ENCODE results near the gene MGMT. TPM values are rescaled to one million over a fixed set of nuclear protein-coding genes. Genes with fewer than 3 reads are reported as not detected.

MGMT gene
- total RNA-seq, 6 experiments from 2014 or later: 36.5 to 53.4 (median 42.3) TPM

DNA sequence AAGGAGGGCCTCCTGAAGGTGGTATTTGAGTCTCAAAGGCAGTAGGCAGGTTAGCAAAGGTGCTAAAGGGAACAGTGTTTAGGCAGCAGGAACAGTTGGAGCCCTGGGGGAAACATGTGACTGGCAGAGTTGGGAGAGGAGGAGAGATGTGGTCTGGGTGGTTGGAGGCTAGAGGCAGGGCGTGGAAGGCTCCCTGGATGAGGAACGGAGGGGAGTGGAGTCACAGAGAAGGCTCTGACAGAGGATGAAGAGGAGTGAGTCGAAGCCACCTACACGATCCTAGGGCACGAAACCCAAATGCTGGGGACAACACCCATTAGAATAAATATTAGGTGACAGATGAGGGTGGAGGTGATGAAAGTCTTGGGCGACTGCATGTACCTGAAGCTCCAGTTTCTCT, 19.6 kb upstream of the MGMT start:
- DNase-seq (no peak), ATAC-seq (no peak)
- H3K9me3 ChIP-seq: no peaks in the 10 kb centered on the region
- H3K36me3 ChIP-seq: no peaks in the 10 kb centered on the region
- TF ChIP-seq POLR2A (IDR thresholded peaks at IDR 0.05): no peak
- TF ChIP-seq, protein P1, sequence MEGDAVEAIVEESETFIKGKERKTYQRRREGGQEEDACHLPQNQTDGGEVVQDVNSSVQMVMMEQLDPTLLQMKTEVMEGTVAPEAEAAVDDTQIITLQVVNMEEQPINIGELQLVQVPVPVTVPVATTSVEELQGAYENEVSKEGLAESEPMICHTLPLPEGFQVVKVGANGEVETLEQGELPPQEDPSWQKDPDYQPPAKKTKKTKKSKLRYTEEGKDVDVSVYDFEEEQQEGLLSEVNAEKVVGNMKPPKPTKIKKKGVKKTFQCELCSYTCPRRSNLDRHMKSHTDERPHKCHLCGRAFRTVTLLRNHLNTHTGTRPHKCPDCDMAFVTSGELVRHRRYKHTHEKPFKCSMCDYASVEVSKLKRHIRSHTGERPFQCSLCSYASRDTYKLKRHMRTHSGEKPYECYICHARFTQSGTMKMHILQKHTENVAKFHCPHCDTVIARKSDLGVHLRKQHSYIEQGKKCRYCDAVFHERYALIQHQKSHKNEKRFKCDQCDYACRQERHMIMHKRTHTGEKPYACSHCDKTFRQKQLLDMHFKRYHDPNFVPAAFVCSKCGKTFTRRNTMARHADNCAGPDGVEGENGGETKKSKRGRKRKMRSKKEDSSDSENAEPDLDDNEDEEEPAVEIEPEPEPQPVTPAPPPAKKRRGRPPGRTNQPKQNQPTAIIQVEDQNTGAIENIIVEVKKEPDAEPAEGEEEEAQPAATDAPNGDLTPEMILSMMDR (IDR thresholded peaks at IDR 0.05): no peak
- H3K27ac ChIP-seq: no peak overlapping the region
- H3K4me3 ChIP-seq: no peak overlapping the region
- H3K4me1 ChIP-seq: no peaks in the 10 kb centered on the region
- WGBS (ENCODE audit: insufficient coverage, low coverage, low lambda C conversion rate, missing lambda C conversion rate): 90% methylated on average over 3 of the region's 6 CpGs
- intact Hi-C loops (cut with DNase I): no loop called here
- H3K27me3 ChIP-seq: no peaks in the 10 kb centered on the region

DNA sequence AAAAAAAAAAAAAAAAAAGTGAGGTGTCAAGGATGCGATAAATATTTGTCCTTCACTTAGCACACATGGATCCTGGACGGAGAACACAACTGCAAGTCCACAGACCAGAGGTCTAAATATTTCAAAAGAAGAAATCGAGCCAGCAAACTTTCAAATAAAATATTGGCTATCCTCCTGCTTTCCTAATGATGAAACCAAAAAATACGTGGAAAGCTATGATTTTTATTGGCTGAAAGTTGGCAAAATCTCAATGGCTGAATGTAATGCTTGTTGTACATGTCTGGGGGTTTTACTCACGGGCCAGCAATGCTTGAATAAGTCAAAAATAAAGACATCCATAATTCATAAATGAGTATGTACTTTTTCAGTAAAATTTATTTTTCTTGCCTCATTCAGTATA, 19.0 kb upstream of the MGMT start:
- ATAC-seq: no peak
- H3K4me3 ChIP-seq: no peak overlapping the region
- DNase-seq: no peak
- 43% methylated on average over 5 of the region's 5 CpGs for WGBS (ENCODE audit: insufficient coverage, low coverage, low lambda C conversion rate, missing lambda C conversion rate)
- TF ChIP-seq, protein P1 (IDR thresholded peaks at IDR 0.05): no peak
- no peaks in the 10 kb centered on the region for H3K27me3 ChIP-seq
- no peaks in the 10 kb centered on the region for H3K4me1 ChIP-seq
- H3K9me3 ChIP-seq: no peaks in the 10 kb centered on the region
- no peaks in the 10 kb centered on the region for H3K36me3 ChIP-seq
- no peak overlapping the region for H3K27ac ChIP-seq
- intact Hi-C loops (cut with DNase I): no loop called here

DNA sequence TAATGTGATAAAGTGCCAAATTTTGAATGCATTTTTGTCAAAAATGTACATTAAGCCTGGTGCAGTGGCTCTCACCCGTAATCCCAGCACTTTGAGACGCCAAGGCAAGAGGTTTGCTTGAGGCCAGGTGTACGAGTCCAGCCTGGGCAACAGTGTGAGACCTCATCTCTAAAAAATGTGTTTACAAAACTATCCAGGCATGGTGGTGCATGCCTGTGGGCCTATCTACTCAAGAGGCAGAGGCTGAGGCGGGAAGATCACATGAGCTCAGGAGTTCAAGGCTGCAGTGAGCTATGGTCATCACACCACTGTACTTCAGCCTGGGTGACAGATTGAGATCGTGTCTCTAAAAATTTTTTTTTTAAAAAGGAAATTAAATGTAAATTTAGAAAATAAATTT, 18.5 kb upstream of the MGMT start:
- no peak overlapping the region for H3K4me3 ChIP-seq
- intact Hi-C loops (cut with DNase I): no loop called here
- H3K27ac ChIP-seq: no peak overlapping the region
- WGBS (ENCODE audit: insufficient coverage, low coverage, low lambda C conversion rate, missing lambda C conversion rate): 85% methylated on average over 5 of the region's 5 CpGs
- no peaks in the 10 kb centered on the region for H3K9me3 ChIP-seq
- TF ChIP-seq, protein P1 (IDR thresholded peaks at IDR 0.05): no peak
- no peak for TF ChIP-seq POLR2A (IDR thresholded peaks at IDR 0.05)
- no peak for ATAC-seq
- no peak for DNase-seq
- H3K27me3 ChIP-seq: no peaks in the 10 kb centered on the region
- no peaks in the 10 kb centered on the region for H3K4me1 ChIP-seq
- no peaks in the 10 kb centered on the region for H3K36me3 ChIP-seq

DNA sequence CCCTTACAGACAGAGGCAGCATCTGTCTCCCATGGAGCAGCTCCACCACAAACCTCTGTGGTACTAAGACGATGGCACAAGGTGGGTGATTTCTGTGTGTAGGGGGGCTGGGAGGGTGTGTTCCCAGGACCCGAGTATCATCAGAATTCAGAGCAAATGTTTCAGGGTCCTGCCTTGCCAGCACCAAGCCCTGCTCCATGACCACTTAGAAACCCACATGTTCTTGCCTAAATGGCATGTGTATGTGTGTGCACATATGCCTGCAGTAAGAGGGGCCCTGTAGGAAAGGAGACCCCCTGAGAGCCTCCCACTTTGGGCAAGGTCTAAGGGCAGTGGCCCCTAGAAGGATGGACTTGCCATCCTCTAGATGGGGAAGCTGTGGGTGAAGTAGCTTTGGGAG, 17.1 kb upstream of the MGMT start:
- no peaks in the 10 kb centered on the region for H3K4me1 ChIP-seq
- DNase-seq: no peak
- H3K9me3 ChIP-seq: no peaks in the 10 kb centered on the region
- no peak overlapping the region for H3K4me3 ChIP-seq
- H3K27ac ChIP-seq: no peak overlapping the region
- no peak for TF ChIP-seq POLR2A (IDR thresholded peaks at IDR 0.05)
- TF ChIP-seq, protein P1 (IDR thresholded peaks at IDR 0.05): no peak
- 83% methylated on average over 1 of the region's 2 CpGs for WGBS (ENCODE audit: insufficient coverage, low coverage, low lambda C conversion rate, missing lambda C conversion rate)
- no peaks in the 10 kb centered on the region for H3K36me3 ChIP-seq
- no peak for ATAC-seq
- H3K27me3 ChIP-seq: no peaks in the 10 kb centered on the region
- intact Hi-C loops (cut with DNase I): no loop called here

DNA sequence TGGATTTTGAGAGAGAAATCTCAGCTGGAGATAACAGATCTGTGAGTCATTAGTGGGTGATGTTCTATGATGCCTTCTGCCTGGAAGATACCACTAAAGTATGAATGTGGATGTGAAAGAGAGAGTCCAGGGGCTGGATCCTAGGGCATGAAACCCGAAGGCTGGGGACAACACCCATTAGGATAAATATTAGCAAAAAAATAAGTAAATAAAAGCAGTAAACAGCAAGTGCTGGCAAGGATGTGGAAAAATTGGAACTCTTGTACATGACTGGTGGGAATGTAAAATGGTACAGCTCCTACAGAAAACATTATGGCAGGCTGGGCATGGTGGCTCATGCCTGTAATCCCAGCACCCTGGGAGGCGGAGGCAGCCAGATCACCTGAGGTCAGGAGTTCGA, 16.6 kb upstream of the MGMT start:
- Histone ChIP-seq H3K9me3 (no peaks in the 10 kb centered on the region), H3K36me3 (no peaks in the 10 kb centered on the region), H3K4me3 (no peak overlapping the region), H3K27ac (no peak overlapping the region), H3K4me1 (no peaks in the 10 kb centered on the region), H3K27me3 (no peaks in the 10 kb centered on the region)
- no peak for ATAC-seq
- intact Hi-C loops (cut with DNase I): no loop called here
- DNase-seq: no peak
- TF ChIP-seq POLR2A (IDR thresholded peaks at IDR 0.05): no peak
- TF ChIP-seq, protein P1 (IDR thresholded peaks at IDR 0.05): no peak
- WGBS (ENCODE audit: insufficient coverage, low coverage, low lambda C conversion rate, missing lambda C conversion rate): 70% methylated on average over 3 of the region's 3 CpGs
